GM10248 (cell line): ENCODE results near the gene TMSB10.
A peak's percentile ranks its signal among the peaks of the same experiment; 100 is the strongest.

Source experiments
- CTCF ChIA-PET: fragments of 300-600 bp; sonication (Branson Sonifier 250); formaldehyde crosslinking; extraction: SDS; loops from one replicate; lab custom pipeline; 2021; ENCODE audit warnings: antibody characterized with exemption; lab: Yijun Ruan, JAX
- POLR2A ChIA-PET: fragments of 350-650 bp; sonication (Branson Sonifier 250); formaldehyde crosslinking; extraction: SDS; loops from one replicate; lab custom pipeline; 2020; ENCODE audit warnings: antibody characterized with exemption; lab: Yijun Ruan, JAX
- DNase-seq: peaks from one replicate; pipeline ENCODE4 v3.0.0; 2012; ENCODE audit errors: extremely low spot score
- TF ChIP-seq, protein P1 (sequence below): IDR thresholded peaks from 2 replicates; pipeline ENCODE4 v1.5.1; 2012; ENCODE audit warnings: mild to moderate bottlenecking, low read depth; ENCODE audit errors: extremely low read depth, missing control alignments, control extremely low read depth

The TMSB10 gene

DNA sequence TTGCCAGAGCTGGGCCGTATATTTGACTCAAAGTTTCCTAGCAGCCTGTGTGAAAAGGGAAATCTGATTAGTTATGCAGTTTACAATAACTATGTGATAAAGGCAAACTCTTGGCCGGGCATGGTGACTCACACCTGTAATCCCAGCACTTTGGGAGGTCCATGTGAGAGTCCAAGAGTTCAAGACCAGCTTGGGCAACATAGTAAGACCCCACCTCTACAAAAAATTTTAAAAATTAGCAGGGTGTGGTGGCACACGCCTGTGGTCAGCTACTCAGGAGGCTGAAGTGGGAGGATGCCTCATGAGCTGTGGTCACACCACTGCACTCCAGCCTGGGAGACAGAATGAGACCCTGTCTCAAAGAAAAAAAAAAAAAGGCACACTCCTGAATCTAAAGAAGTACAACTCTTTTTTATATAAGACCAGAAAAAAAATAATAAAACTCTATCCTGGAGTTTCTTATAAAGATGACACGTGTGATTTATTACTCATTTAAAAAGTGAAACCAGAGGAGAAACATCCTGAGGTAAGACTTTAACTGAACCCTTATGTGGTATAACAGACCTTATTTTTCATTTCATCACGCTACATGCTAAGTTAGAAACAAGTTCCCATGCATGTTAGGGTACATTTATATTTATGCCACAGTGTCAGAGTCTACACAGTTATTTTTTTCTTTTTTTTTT lies 32.9 kb downstream of the TMSB10 start:
- DNase-seq: no peak
- TF ChIP-seq, protein P1, sequence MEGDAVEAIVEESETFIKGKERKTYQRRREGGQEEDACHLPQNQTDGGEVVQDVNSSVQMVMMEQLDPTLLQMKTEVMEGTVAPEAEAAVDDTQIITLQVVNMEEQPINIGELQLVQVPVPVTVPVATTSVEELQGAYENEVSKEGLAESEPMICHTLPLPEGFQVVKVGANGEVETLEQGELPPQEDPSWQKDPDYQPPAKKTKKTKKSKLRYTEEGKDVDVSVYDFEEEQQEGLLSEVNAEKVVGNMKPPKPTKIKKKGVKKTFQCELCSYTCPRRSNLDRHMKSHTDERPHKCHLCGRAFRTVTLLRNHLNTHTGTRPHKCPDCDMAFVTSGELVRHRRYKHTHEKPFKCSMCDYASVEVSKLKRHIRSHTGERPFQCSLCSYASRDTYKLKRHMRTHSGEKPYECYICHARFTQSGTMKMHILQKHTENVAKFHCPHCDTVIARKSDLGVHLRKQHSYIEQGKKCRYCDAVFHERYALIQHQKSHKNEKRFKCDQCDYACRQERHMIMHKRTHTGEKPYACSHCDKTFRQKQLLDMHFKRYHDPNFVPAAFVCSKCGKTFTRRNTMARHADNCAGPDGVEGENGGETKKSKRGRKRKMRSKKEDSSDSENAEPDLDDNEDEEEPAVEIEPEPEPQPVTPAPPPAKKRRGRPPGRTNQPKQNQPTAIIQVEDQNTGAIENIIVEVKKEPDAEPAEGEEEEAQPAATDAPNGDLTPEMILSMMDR: no peak
- ChIA-PET POLR2A (interaction anchor here (1.4 to 2.4 kb wide), 3 partner anchors 8 to 32 kb away, joined by 3 to 15 read pairs (median 13); partner anchors contain the start of gene TMSB10), CTCF (interaction anchor here (1.0 to 16.4 kb wide), 6 partner anchors 9 to 76 kb away, joined by 3 to 312 read pairs (median 8); no protein-coding TSS in a partner anchor)

- TF ChIP-seq, protein P1: no peak
- POLR2A ChIA-PET: interaction anchor here (0.6 to 2.4 kb wide), 8 partner anchors 14 to 388 kb away, joined by 3 to 15 read pairs (median 7); partner anchors contain the start of gene TMSB10
- DNase-seq: peak; percentile 78
- CTCF ChIA-PET: interaction anchor here (0.8 to 16.4 kb wide), 15 partner anchors 7 to 341 kb away, joined by 3 to 312 read pairs (median 4); no protein-coding TSS in a partner anchor
Measured at GRCh38 chr2:84939426-84940087, 34.1 kb downstream of the TMSB10 start.

DNA sequence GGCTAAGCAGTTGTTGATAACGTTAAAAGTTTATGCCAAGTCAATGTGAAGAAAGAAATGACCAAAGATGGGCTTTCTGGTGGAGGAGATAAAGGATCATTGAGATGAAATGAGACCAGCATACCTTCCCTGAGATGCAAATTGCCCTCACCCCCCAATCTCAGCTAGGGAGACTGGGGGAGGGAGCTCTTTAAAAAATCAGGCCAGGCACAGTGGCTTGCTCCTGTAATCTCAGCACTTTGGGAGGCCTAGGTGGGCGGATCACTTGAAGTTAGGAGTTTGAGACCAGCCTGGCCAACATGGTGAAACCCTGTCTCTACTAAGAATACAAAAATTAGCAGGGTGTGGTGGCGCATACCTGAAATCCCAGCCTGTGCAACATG lies 34.6 kb downstream of the TMSB10 start:
- POLR2A ChIA-PET: interaction anchor here (0.6 to 2.4 kb wide), 8 partner anchors 14 to 387 kb away, joined by 3 to 15 read pairs (median 7); partner anchors contain the start of gene TMSB10
- no peak for DNase-seq
- CTCF ChIA-PET: interaction anchor here (0.8 to 16.4 kb wide), 16 partner anchors 7 to 340 kb away, joined by 3 to 312 read pairs (median 4); no protein-coding TSS in a partner anchor
- TF ChIP-seq, protein P1: no peak

DNA sequence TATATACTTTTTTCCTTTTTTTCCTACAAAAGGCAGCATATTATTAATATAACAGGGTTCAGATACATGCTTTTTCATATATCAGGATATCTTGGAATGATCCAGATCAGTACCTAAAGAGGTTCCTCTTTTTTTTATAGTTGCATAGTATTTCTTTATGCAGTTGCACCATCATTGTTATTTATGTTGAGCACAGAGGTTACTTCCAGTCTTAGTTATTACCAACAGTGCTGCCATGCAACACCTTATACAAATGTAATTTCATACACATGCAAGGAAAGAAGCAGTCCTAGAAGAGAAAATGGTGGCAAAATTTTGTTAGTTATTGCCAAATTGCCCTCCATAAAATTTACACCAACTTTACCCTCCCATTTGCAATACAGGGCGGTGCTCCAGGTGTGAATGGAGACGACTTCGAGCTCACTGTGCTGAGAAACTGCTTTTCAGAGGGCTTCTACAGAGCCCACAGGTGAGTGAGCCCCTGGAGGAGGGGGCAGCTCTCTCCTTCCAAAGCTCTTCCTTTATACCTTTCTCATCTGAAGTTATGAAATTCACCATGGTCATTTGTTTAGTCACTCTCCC lies 35.5 kb downstream of the TMSB10 start:
- DNase-seq: no peak
- POLR2A ChIA-PET: interaction anchor here (1.0 kb wide), 1 partner anchor 32 kb away, joined by 3 read pairs; no protein-coding TSS in a partner anchor
- TF ChIP-seq, protein P1: no peak
- CTCF ChIA-PET: interaction anchor here (1.2 to 16.4 kb wide), 7 partner anchors 9 to 105 kb away, joined by 3 to 312 read pairs (median 4); no protein-coding TSS in a partner anchor

GRCh38 chr2:84942166-84942565 lies 36.7 kb downstream of the TMSB10 start:
- CTCF ChIA-PET: interaction anchor here (0.7 to 16.4 kb wide), 5 partner anchors 12 to 74 kb away, joined by 3 to 312 read pairs (median 4); partner anchors contain the start of gene KCMF1
- no peak for DNase-seq
- POLR2A ChIA-PET: interaction anchor here (1.8 kb wide), 1 partner anchor 16 kb away, joined by 6 read pairs; no protein-coding TSS in a partner anchor
- TF ChIP-seq, protein P1: no peak
